H9 (cell line): Measurements from ENCODE around the gene TMTC1. TPM values are rescaled to one million over a fixed set of nuclear protein-coding genes. Genes with fewer than 3 reads are reported as not detected.

Experiments
- DNase-seq: peaks from one replicate; pipeline ENCODE4 v3.0.0-alpha.2; 2017
- H2AFZ ChIP-seq: one replicate; pipeline ENCODE4 v1.6.1; 2013; ENCODE audit warnings: mild to moderate bottlenecking, low read length, control low read depth, moderate library complexity
- H2AK5ac ChIP-seq: 2 replicates; pipeline ENCODE4 v1.6.1; 2013; ENCODE audit warnings: low read length, control low read depth, mixed read lengths; ENCODE audit not compliant: insufficient read length
- H2BK120ac ChIP-seq: one replicate; pipeline ENCODE4 v1.6.1; 2013; ENCODE audit warnings: low read depth, mild to moderate bottlenecking, low read length, control low read depth, inconsistent platforms; ENCODE audit not compliant: poor library complexity, severe bottlenecking
- H2BK12ac ChIP-seq: 2 replicates; pipeline ENCODE4 v1.6.1; 2013; ENCODE audit warnings: low read length, control low read depth, mixed read lengths, low read depth; ENCODE audit not compliant: insufficient read length
- H2BK15ac ChIP-seq: 2 replicates; pipeline ENCODE4 v1.6.1; 2013; ENCODE audit warnings: low read depth, low read length, control low read depth
- H2BK20ac ChIP-seq: one replicate; pipeline ENCODE4 v1.6.1; 2013; ENCODE audit warnings: low read depth, mild to moderate bottlenecking, low read length, control low read depth, inconsistent platforms; ENCODE audit not compliant: poor library complexity, severe bottlenecking
- H2BK5ac ChIP-seq: 2 replicates; pipeline ENCODE4 v1.6.1; 2013; ENCODE audit warnings: low read length, control low read depth, mixed read lengths; ENCODE audit not compliant: insufficient read length
- H3K14ac ChIP-seq: 2 replicates; pipeline ENCODE4 v1.6.1; 2013; ENCODE audit warnings: low read length, control low read depth; ENCODE audit not compliant: insufficient read depth
- H3K18ac ChIP-seq: 2 replicates; pipeline ENCODE4 v1.6.1; 2013; ENCODE audit warnings: low read depth, mild to moderate bottlenecking, mixed read lengths, low read length, control low read depth; ENCODE audit not compliant: insufficient read length
- H3K23ac ChIP-seq: 2 replicates; pipeline ENCODE4 v1.6.1; 2013; ENCODE audit warnings: low read length, control low read depth, mixed read lengths, low read depth; ENCODE audit not compliant: insufficient read length
- H3K23me2 ChIP-seq: 2 replicates; pipeline ENCODE4 v1.6.1; 2013; ENCODE audit warnings: low read depth, mild to moderate bottlenecking, mixed read lengths, low read length, control low read depth; ENCODE audit not compliant: insufficient read length, poor library complexity, severe bottlenecking
- H3K27ac ChIP-seq: 2 replicates; pipeline ENCODE4 v1.5.1; 2013; ENCODE audit warnings: low read length, control low read depth, mixed read lengths, low read depth; ENCODE audit not compliant: insufficient read length
- H3K27me3 ChIP-seq: 2 replicates; pipeline ENCODE4 v1.6.1; 2013; ENCODE audit warnings: low read length, control low read depth, inconsistent platforms; ENCODE audit not compliant: insufficient read depth
- H3K4ac ChIP-seq: 2 replicates; pipeline ENCODE4 v1.6.1; 2013; ENCODE audit warnings: low read depth, mild to moderate bottlenecking, control low read depth, inconsistent platforms, low read length, moderate library complexity
- H3K4me1 ChIP-seq: 2 replicates; pipeline ENCODE4 v1.6.1; 2013; ENCODE audit warnings: low read length, control low read depth, inconsistent platforms; ENCODE audit not compliant: insufficient read depth
- H3K4me2 ChIP-seq: 2 replicates; pipeline ENCODE4 v1.6.1; 2013; ENCODE audit warnings: low read length, control low read depth, mixed read lengths; ENCODE audit not compliant: insufficient read length, insufficient read depth
- H3K56ac ChIP-seq: 2 replicates; pipeline ENCODE4 v1.6.1; 2013; ENCODE audit warnings: low read depth, mild to moderate bottlenecking, mixed read lengths, low read length, control low read depth; ENCODE audit not compliant: insufficient read length
- H3K79me1 ChIP-seq: 2 replicates; pipeline ENCODE4 v1.6.1; 2013; ENCODE audit warnings: low read depth, mild to moderate bottlenecking, moderate library complexity, low read length, control low read depth, inconsistent platforms; ENCODE audit not compliant: insufficient read depth, poor library complexity, severe bottlenecking
- H3K79me2 ChIP-seq: 2 replicates; pipeline ENCODE4 v1.6.1; 2013; ENCODE audit warnings: low read length, control low read depth, inconsistent platforms; ENCODE audit not compliant: insufficient read depth
- H3K9ac ChIP-seq: 2 replicates; pipeline ENCODE4 v1.6.1; 2013; ENCODE audit warnings: low read length, control low read depth, mixed read lengths; ENCODE audit not compliant: insufficient read length; ENCODE audit errors: extremely low read depth
- H3K9me3 ChIP-seq: one replicate; pipeline ENCODE4 v1.6.1; 2013; ENCODE audit warnings: low read depth, low read length, inconsistent platforms; ENCODE audit not compliant: control insufficient read depth
- H3T11ph ChIP-seq: one replicate; pipeline ENCODE4 v1.6.1; 2013; ENCODE audit warnings: mild to moderate bottlenecking, low read length, control low read depth, inconsistent platforms
- H4K20me1 ChIP-seq: one replicate; pipeline ENCODE4 v1.6.1; 2013; ENCODE audit not compliant: control insufficient read depth, insufficient read length, insufficient read depth
- H4K5ac ChIP-seq: 2 replicates; pipeline ENCODE4 v1.6.1; 2013; ENCODE audit warnings: low read depth, mild to moderate bottlenecking, mixed read lengths, low read length, control low read depth; ENCODE audit not compliant: insufficient read length
- H4K8ac ChIP-seq: replicated peaks from 2 replicates; pipeline ENCODE4 v1.6.1; 2013; ENCODE audit warnings: low read length, control low read depth, mixed read lengths, low read depth; ENCODE audit not compliant: insufficient read length
- H4K91ac ChIP-seq: 2 replicates; pipeline ENCODE4 v1.6.1; 2013; ENCODE audit warnings: low read depth, mild to moderate bottlenecking, moderate library complexity, mixed read lengths, low read length, control low read depth; ENCODE audit not compliant: insufficient read length
- H3K27ac Mint-ChIP-seq, 3 experiments: 2 replicates in 2 of 3; 3 replicates in 1 of 3; pipeline ENCODE4 v1.8.0; 2020 to 2021; ENCODE audit warnings: mixed read lengths in 3 of 3, mild to moderate bottlenecking in 1 of 3, moderate library complexity in 1 of 3
- H3K27me3 Mint-ChIP-seq: 2 replicates; pipeline ENCODE4 v1.8.0; 2021; ENCODE audit warnings: low read depth, mild to moderate bottlenecking, moderate library complexity, mixed read lengths
- H3K36me3 Mint-ChIP-seq, 3 experiments: 2 replicates in 2 of 3; 3 replicates in 1 of 3; pipeline ENCODE4 v1.8.0; 2020 to 2021; ENCODE audit warnings: low read depth in 3 of 3, mixed read lengths in 3 of 3; ENCODE audit not compliant: insufficient read depth in 1 of 3
- H3K4me1 Mint-ChIP-seq, 2 experiments: 2 replicates each; pipeline ENCODE4 v1.8.0; 2020; ENCODE audit warnings: mixed read lengths in 2 of 2
- H3K4me3 Mint-ChIP-seq, 2 experiments: 2 replicates in 1 of 2; 3 replicates in 1 of 2; pipeline ENCODE4 v1.8.0; 2020 to 2021; ENCODE audit warnings: mild to moderate bottlenecking in 2 of 2, mixed read lengths in 2 of 2, moderate library complexity in 1 of 2
- H3K9me3 Mint-ChIP-seq, 2 experiments: 2 replicates in 1 of 2; 3 replicates in 1 of 2; pipeline ENCODE4 v1.8.0; 2020; ENCODE audit warnings: mild to moderate bottlenecking in 2 of 2, mixed read lengths in 2 of 2, moderate library complexity in 1 of 2
- CTCF ChIP-seq: fragments of 200-600 bp; sonication (generic); conservative IDR thresholded peaks from 3 replicates; pipeline ENCODE4 v1.8.0; 2021; ENCODE audit warnings: antibody characterized with exemption, mild to moderate bottlenecking
- WGBS: extraction: QIAGEN DNeasy Blood & Tissue Kit; methylation state at CpG from one replicate; pipeline ENCODE4 v1.1.7; 2013; ENCODE audit warnings: missing lambda C conversion rate, low lambda C conversion rate, mixed read lengths; ENCODE audit not compliant: insufficient read length; ENCODE audit errors: extremely low coverage; 5-methylcytosine and 5-hydroxymethylcytosine counted together
- total RNA-seq: library from RNA; stranded (reverse); gene quantifications from 2 replicates; pipeline ENCODE4 v1.2.1, GENCODE V29; 2021

The TMTC1 gene
- total RNA-seq, 1 experiment from 2014 or later: 16.1 TPM

DNA sequence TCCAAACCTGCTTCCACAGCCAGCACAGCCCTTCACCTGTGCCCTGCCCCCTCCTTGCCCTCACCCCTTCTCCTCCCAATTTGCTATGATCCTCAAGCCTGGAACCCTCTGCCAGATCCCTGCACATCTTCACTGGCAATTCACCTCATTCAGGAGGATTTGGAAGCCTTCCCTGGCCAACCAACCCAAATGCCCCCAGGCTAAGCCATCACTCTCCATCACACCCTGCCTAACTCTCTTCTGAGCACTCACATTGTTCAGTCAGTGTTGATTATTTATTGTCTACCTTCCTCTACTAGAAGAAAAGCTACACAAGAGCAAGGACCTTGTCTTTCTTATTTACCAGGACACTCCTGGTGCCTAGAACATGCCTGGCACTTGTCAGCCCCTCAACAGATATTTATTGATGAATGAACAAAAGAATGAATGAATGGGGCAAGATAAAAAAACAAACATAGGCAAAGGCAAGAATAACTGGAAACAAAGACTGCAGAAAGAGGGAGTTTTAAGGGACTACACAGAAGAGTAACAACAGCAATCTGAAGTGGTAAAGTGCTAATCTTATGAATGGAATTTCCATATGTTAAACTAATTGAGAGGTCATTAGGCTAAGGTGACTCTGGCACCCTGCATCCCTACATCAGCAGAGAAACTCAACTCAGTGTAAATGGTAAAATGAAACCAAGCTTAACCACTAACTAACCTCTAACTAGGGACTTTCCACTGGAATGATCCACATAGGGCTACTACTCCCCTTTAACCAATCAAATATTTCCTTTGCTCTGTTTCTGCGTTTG, 33.4 kb downstream of the TMTC1 start:
- Histone ChIP-seq H3K27ac (no peak overlapping the region), H3T11ph (no peak overlapping the region), H3K79me1 (no peaks in the 10 kb centered on the region), H4K20me1 (no peaks in the 10 kb centered on the region), H4K8ac (no peak overlapping the region), H3K79me2 (no peaks in the 10 kb centered on the region), H3K18ac (no peak overlapping the region), H3K14ac (no peak overlapping the region), H3K4ac (no peak overlapping the region), H3K9me3 (no peaks in the 10 kb centered on the region), H4K5ac (no peak overlapping the region), H2AK5ac (no peak overlapping the region), H2BK5ac (no peak overlapping the region), H3K23me2 (no peaks in the 10 kb centered on the region), H3K4me2 (no peak overlapping the region), H3K9ac (no peak overlapping the region), H2AFZ (no peak overlapping the region), H2BK12ac (no peak overlapping the region), H3K27me3 (no peaks in the 10 kb centered on the region), H3K23ac (no peak overlapping the region), H2BK15ac (no peak overlapping the region), H3K56ac (no peak overlapping the region), H4K91ac (no peak overlapping the region), H3K4me1 (no peaks in the 10 kb centered on the region), H2BK120ac (no peak overlapping the region), H2BK20ac (no peak overlapping the region)
- DNase-seq: no peak
- no CpG with 5 or more reads among the region's 1 CpG for WGBS
- Mint-ChIP-seq H3K9me3 (no peaks in the 10 kb centered on the region), H3K36me3 (peaks cover 2 to 20% (median 10%) of the 10 kb centered on the region in 3 experiments; a peak in 6 of 7 replicates), H3K27ac (no peak overlapping the region; a peak in 2 of 7 replicates), H3K4me3 (no peak overlapping the region), H3K4me1 (peaks cover 13 to 17% of the 10 kb centered on the region in 2 experiments), H3K27me3 (no peaks in the 10 kb centered on the region; the same call in 1 of the 2 replicates)
- TF ChIP-seq CTCF: no peak
